Measurements from ENCODE around the gene OR5D13. TPM values are rescaled to one million over a fixed set of nuclear protein-coding genes. Genes with fewer than 3 reads are reported as not detected.

OR5D13 gene
- total and polyA plus RNA-seq, 2 experiments from 2014 or later = not detected

GRCh38 chr11:55811067-55811466 lies 37.8 kb downstream of the OR5D13 start, which contains the start of gene OR5L1:
Gene OR5L1 (plus strand): TSS chr11:55811367. CDS start chr11:55811467, 100 bp downstream.
- Histone ChIP-seq H4K20me1 (replicated peaks; ENCODE audit: insufficient read depth) (no peaks in the 10 kb centered on the region), H3K79me2 (replicated peaks; ENCODE audit: insufficient read depth) (no peaks in the 10 kb centered on the region), H3F3A (replicated peaks; ENCODE audit: low read depth) (no peaks in the 10 kb centered on the region), H3K4me1 (ENCODE audit: insufficient read depth) (no peaks in the 10 kb centered on the region), H3K27ac (ENCODE audit: low read depth) (no peak within 1 kb of the TSS), H3K4me2 (no peak within 1 kb of the TSS), H3K27me3 (ENCODE audit: insufficient read depth) (no peaks in the 10 kb centered on the region), H3K4me3 (no peak within 1 kb of the TSS), H3K36me3 (ENCODE audit: insufficient read depth) (no peaks in the 10 kb centered on the region; the same call in 1 of the 2 replicates), H2AFZ (no peak within 1 kb of the TSS), H3K9me2 (ENCODE audit: insufficient read depth) (no peaks in the 10 kb centered on the region)
- ATAC-seq = no peak
- no peaks in the 10 kb centered on the region for H3K4me1 Mint-ChIP-seq
- no peaks in the 10 kb centered on the region for H3K27me3 Mint-ChIP-seq (ENCODE audit: insufficient read depth, low read depth, poor library complexity)
- H3K4me3 Mint-ChIP-seq = no peak within 1 kb of the TSS
- no peak for TF ChIP-seq ZNF331 (CRISPR knock-in tag; IDR thresholded peaks at IDR 0.05; ENCODE audit: low read depth)
- H3K9me3 Mint-ChIP-seq = peaks cover 89% of the 10 kb centered on the region
- H3K36me3 Mint-ChIP-seq (ENCODE audit: low read depth) = peaks cover 31% of the 10 kb centered on the region; the same call in 2 of the 3 replicates
- no peak within 1 kb of the TSS for H3K27ac Mint-ChIP-seq
- no peak for DNase-seq (ENCODE audit: low spot score)

GRCh38 chr11:55819330-55819729 lies 46.1 kb downstream of the OR5D13 start, which contains the start of gene OR5D18:
Gene OR5D18 (plus strand): TSS chr11:55819630. CDS start chr11:55819630, 0 bp downstream.
- ATAC-seq = no peak
- no peaks in the 10 kb centered on the region for H4K20me1 ChIP-seq (replicated peaks; ENCODE audit: insufficient read depth)
- peaks cover 85% of the 10 kb centered on the region for H3K9me3 Mint-ChIP-seq
- no peak within 1 kb of the TSS for H3K27ac Mint-ChIP-seq
- no peaks in the 10 kb centered on the region for H3K4me1 Mint-ChIP-seq
- H3K4me2 ChIP-seq = no peak within 1 kb of the TSS
- no peaks in the 10 kb centered on the region for H3K27me3 Mint-ChIP-seq (ENCODE audit: insufficient read depth, low read depth, poor library complexity)
- no peak within 1 kb of the TSS for H3K27ac ChIP-seq (ENCODE audit: low read depth)
- H3K36me3 ChIP-seq (ENCODE audit: insufficient read depth) = 0 out of 2 replicates have a peak, but pooled peaks cover 3% of the 10 kb centered on the region
- H3K36me3 Mint-ChIP-seq (ENCODE audit: low read depth) = peaks cover 31% of the 10 kb centered on the region; the same call in 2 of the 3 replicates
- no peak within 1 kb of the TSS for H2AFZ ChIP-seq
- H3K9me2 ChIP-seq (ENCODE audit: insufficient read depth) = no peaks in the 10 kb centered on the region
- H3K4me3 ChIP-seq = no peak within 1 kb of the TSS
- H3K79me2 ChIP-seq (replicated peaks; ENCODE audit: insufficient read depth) = no peaks in the 10 kb centered on the region
- no peak for DNase-seq (ENCODE audit: low spot score)
- H3K4me3 Mint-ChIP-seq = no peak within 1 kb of the TSS
- no peaks in the 10 kb centered on the region for H3K4me1 ChIP-seq (ENCODE audit: insufficient read depth)
- H3K27me3 ChIP-seq (ENCODE audit: insufficient read depth) = no peaks in the 10 kb centered on the region
- no peaks in the 10 kb centered on the region for H3F3A ChIP-seq (replicated peaks; ENCODE audit: low read depth)
- TF ChIP-seq REST (IDR thresholded peaks at IDR 0.05; ENCODE audit: unreplicated experiment) = no peak
- no peak for TF ChIP-seq EZH2 (IDR thresholded peaks at IDR 0.05; ENCODE audit: low read depth, unreplicated experiment)
- no peak for TF ChIP-seq EZH2phosphoT487 (IDR thresholded peaks at IDR 0.05; ENCODE audit: unreplicated experiment)
- no peak for TF ChIP-seq POLR2AphosphoS5 (IDR thresholded peaks at IDR 0.05; ENCODE audit: low read depth)
- no peak for TF ChIP-seq ZNF462 (CRISPR knock-in tag; IDR thresholded peaks at IDR 0.05)
- TF ChIP-seq CREB1 (CRISPR knock-in tag; IDR thresholded peaks at IDR 0.05; ENCODE audit: low read depth) = no peak
- no peak for TF ChIP-seq CTCF (conservative IDR thresholded peaks at IDR 0.05; ENCODE audit: low read depth in 2 of 2)
- TF ChIP-seq ETS1 (IDR thresholded peaks at IDR 0.05) = no peak
